Stimulated activated naive CD4-positive, alpha-beta T cell (primary cell): ENCODE results near the gene USP9Y.

Experiments
- DNase-seq, 6 experiments: peaks; one replicate each; lab custom pipeline; 2025; lab: John Stamatoyannopoulos, UW

The USP9Y gene

DNA sequence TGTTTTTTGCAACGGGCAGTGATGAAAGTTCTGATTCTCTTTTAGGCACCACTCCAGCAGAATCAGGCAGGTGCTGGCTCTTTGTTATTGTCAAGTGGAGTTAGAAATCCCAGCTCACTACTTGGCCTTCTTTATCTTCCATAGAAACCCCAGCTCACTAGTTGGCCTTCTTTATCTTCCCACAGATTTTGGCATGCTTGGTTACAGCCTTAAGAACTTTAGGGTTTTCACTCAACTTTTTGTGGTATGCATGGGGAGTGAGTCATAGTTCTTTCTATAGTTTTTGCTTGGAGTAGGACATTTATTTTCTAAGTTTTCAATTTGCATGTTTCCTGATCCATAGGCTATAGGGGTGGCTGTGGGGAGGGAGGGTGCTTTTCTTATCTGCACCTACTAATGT, 55.0 kb downstream of the USP9Y start:
- no peak for DNase-seq

- no peak for DNase-seq
Measured at GRCh38 chrY:12765976-12766375, 64.9 kb downstream of the USP9Y start.

DNA sequence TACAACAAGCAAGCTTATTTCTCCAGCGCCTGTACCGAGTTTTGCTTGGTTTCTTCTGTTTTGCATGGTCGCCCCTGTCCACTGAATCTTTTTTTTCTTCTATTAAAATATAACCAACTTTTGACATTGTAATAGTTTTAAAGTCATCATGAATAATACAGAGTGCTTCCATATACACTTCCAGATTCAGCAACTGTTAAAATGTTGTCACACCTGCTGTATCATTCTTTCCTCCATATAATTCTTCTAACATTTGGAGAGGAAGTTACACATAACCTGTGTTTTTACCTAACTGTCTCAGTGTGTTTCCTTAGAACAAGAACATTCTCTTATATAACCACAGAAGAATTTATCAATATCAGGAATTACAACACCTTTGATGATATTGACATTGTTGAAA, 83.5 kb downstream of the USP9Y start:
- no peak for DNase-seq

GRCh38 chrY:12793999-12794398, 93.0 kb downstream of the USP9Y start:
- no peak for DNase-seq

- no peak for DNase-seq
Measured at GRCh38 chrY:12808046-12808445, 107.0 kb downstream of the USP9Y start.

DNA sequence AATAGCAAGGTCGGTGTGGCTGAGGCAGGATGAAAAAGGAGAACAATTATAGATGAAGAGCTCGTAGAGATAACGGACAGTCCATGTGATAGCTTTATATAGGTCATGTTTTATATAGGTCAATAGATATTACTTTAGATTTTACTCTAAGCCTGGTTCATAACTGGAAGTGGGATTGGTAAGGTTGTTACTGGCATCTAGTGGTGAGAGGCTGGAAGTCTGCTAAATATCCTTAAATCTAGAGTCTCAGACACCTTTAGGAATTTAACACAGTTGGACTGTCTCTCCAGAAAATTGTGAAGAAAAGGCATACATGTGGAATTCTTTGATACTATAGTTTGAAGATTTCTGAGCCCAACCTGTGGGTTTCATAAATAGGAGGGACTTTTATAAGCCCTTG, 108.0 kb downstream of the USP9Y start:
- no peak for DNase-seq

- no peak for DNase-seq
Measured at GRCh38 chrY:12823408-12823807, 122.4 kb downstream of the USP9Y start.

- no peak for DNase-seq
Measured at GRCh38 chrY:12826791-12827190, 125.8 kb downstream of the USP9Y start.

DNA sequence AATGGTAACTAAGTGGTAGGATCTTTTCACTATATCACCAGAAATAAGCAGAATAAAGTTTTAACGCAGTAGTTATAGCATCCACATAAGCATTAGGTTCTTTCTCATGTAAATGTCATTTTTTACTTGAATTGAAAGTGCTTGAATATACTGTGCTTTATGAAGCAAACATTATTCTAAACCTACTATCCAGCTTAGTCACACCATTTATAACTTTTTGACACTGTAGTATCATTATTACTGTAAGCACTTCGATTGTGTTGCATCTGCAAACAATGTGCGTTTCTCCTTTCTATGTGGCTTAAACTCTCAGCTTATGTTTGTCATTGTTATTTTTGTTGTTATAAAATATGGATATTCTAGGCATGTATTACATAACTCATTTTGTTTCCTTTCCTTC, 132.3 kb downstream of the USP9Y start:
- DNase-seq: no peak

DNA sequence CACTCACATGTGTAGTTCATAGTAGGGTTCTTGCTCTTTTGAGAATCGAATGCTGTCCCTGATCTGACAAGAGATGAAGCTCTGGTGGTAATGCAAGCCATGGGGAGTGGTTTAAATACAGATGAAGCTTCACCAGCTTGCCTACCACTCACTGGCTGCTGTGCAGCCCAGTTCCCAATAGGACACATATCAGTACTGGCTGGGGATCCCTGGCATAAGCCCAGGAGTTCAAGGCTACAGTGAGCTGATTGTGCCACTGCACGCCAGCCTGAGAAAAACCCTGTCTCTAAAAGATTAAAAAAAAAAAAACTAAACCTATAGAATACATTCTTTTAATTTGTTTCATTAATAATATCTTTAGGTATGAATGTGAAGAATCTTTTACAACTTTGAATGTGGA, 136.5 kb downstream of the USP9Y start:
- DNase-seq: no peak

DNA sequence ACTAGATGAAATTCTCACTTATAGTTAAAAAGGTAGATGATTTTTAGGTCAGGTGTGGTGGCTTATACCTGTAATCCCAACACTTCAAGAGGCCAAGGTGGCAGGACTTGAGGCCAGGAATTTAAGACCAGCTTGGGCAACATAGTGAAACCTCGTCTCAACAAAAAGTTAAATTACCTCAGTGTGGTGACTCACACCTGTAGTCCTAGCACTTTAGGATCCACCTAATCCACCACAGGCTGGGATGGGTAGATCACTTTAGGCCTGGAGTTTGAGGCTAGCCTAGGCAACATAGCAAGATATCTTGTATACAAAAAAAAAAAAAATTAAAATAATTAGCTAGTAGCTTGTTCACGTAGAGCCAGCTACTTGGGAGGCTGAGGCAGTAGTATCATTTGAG, 140.3 kb downstream of the USP9Y start:
- no peak for DNase-seq

- DNase-seq: no peak
Measured at GRCh38 chrY:12846793-12847192, 145.8 kb downstream of the USP9Y start.

GRCh38 chrY:12855791-12856275, 154.8 kb downstream of the USP9Y start:
- DNase-seq: no peak

DNA sequence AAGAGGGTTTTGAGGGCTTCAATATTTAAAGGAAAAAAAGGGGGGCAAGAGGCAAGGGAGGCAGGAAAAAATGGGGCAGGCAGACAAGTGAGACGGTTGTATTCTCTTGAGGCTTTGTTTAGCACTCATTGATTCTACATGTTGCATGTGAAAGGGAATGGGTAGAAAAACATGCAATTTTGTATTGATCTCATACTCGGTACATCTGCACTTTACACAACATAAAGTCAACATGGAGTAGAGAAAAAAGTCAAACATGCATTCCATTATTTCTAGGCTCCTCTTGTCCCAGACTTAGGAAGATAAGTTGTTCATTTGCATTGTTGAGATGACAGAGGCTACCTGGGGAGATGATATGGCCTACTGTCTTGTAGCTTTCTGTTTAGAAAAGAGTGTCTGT, 166.9 kb downstream of the USP9Y start:
- DNase-seq: no peak

- no peak for DNase-seq
Measured at GRCh38 chrY:12896973-12897372, 195.9 kb downstream of the USP9Y start.

DNA sequence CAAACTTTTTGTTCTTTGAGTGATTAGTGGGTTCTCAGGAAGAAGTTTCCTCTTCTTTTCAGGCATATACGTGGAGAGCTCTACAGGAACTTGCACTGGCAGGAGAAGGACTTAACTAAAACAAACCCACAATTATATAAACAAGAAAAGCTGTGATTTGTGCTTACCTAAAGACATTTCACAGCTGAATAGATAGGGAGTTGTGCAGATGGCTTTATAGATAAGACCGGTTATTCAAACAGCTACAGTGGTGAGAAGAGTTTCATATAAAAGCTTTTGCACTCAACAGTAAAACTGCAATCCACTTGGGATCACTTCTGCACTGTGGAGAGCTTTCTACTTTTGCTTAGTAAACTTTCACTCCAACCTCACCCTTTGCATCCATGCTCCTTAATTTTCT, 197.6 kb downstream of the USP9Y start:
- DNase-seq: no peak

DNA sequence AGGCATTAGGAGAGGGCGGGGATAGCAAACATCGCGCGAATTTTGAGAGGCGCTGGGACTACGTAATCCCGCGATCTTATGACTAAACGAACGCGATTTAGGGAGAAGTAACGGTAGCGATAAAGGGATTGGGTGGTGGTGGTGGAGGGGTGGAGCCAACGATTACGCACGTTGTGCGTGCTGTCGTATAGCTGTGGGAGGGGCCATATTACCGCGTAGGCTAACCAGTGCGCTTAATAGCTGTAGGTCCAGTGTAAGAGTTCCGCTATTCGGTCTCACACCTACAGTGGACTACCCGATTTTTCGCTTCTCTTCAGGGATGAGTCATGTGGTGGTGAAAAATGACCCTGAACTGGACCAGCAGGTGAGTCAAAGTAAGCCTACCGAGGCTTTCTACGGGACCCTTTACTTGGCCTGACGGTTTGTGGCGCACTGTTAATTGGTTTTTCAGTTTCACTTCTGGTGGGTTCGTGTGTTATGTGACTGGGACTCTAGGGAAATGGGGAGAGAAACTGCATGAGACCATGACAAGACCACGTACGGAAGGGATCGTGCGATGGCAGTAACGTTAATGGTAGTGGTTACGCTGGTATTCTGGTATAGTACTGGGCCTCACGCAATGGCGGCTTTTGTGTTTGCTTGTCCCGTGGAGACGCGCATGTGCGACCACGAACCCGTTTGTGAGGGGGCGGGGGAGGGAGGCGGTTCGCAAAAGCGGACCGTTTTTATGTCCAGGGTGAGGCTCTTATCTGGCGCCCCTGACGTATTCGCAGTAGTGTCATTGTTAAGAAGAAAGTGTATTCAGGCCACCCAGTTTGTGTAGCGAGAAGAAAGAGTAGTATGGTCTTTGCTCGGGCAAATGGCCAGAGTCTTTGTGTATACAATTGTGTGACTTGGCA, 203.8 kb downstream of the USP9Y start, which contains the start of gene DDX3Y:
TSS of gene DDX3Y (plus strand) at position 251 of the 899 bp plus-strand sequence. CDS start at position 320, 69 bp downstream.
- DNase-seq: peak in 3 of 6 experiments; percentile 82 to 84 (median 83)

DNA sequence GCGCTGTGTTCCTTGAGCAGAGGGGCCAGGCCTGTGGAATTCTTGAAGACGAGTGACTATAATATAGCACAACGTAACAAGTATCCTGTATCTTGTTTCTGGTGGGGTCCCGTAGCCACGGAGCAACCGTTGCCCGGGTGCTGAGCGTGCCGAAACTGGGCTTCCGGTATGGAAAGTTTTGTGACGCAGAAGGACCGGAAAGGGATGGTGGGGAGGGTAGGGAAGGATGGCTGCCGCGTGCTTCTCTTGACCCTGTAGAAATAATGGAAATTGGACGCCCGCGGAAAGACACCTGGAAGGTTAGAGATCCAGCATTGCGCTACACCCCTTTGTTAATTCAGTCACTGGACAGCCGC, 204.5 kb downstream of the USP9Y start:
- DNase-seq: peak in 3 of 6 experiments; percentile 65 to 72 (median 65)

GRCh38 chrY:12905895-12906294, 204.9 kb downstream of the USP9Y start:
- no peak for DNase-seq
